Activated T-helper 1 cell treated with Interleukin-2 at 50 U/mL for 16 hours (primary cell): ENCODE results near the gene SH3BP5L.

Source experiments
- DNase-seq: peaks from one replicate; pipeline ENCODE4 v3.0.0-alpha.2; 2020; ENCODE audit warnings: low read depth

SH3BP5L gene

GRCh38 chr1:248776991-248777390 is 48.7 kb downstream of the SH3BP5L start:
- DNase-seq, result no peak

DNA sequence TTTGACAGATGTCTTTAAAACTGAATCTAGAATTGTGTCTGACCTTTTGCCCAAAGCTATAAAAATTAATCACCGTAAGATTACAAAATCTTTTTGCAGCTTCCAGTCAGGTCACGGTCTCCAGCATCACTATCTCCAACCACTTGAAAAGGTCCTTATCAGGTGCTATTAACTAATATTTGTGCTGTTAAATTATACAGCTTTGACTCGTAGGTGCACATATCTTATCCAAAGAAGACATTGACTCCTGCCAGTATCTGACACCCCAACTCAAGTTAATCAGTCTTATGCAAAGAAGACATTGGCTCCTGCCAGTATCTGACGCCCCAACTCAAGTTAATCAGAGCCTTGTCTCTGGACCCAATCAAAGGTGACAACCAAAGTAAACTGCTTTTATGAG is 50.3 kb downstream of the SH3BP5L start:
- no peak for DNase-seq
